ENCODE data around the gene NFAM1.

NFAM1 gene

DNA sequence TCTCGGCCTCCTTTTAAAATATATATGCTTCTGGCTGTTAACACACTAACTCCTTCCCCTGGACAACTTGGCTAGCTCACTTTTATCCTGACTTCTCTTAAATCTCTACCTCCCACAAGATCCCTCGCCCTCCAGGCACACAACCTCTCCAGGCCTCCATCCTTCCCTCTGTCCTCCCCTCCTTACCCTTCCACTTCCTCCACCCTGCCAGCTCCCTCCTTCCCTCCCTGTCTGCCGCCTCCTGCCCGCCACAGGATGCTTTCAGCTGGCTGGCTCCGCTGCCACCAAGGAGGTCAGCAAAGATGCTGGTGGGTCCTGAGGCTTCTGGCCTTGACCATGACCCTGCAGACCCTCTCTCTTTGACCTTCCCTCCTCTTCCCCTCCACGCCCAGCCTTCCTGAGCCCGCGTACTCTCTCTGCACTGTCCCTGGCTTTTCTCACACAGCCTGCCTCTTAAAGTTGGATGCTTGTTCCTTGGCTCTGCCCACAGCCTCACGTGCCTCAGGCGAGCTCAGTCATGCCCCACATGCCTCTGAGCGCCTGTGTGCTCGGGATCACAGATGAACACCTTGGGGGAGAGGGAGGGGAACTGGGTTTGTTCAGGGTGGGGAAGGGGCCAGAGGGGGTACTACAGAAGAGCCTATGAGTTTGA, 6.7 kb downstream of the NFAM1 start:
- Histone ChIP-seq H3K4me1 (ENCODE audit: control insufficient read depth, insufficient read depth, low read length) (no peaks in the 10 kb centered on the region), H3K9me3 (ENCODE audit: control insufficient read depth, insufficient read depth, low read depth, low read length) (no peaks in the 10 kb centered on the region), H3K4me3 (ENCODE audit: low read depth, low read length) (no peak overlapping the region), H3K36me3 (ENCODE audit: control insufficient read depth in 2 of 2, insufficient read depth in 1 of 2, low read length in 2 of 2) (no peaks in the 10 kb centered on the region), H3K27ac (ENCODE audit: extremely low read depth, low read depth, low read length) (no peak overlapping the region)
- TF ChIP-seq, protein P1, sequence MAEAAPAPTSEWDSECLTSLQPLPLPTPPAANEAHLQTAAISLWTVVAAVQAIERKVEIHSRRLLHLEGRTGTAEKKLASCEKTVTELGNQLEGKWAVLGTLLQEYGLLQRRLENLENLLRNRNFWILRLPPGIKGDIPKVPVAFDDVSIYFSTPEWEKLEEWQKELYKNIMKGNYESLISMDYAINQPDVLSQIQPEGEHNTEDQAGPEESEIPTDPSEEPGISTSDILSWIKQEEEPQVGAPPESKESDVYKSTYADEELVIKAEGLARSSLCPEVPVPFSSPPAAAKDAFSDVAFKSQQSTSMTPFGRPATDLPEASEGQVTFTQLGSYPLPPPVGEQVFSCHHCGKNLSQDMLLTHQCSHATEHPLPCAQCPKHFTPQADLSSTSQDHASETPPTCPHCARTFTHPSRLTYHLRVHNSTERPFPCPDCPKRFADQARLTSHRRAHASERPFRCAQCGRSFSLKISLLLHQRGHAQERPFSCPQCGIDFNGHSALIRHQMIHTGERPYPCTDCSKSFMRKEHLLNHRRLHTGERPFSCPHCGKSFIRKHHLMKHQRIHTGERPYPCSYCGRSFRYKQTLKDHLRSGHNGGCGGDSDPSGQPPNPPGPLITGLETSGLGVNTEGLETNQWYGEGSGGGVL (tag by site-specific recombination; IDR thresholded peaks at IDR 0.05): peak; percentile 70
- TF ChIP-seq ZNF677 (tag by site-specific recombination; IDR thresholded peaks at IDR 0.05) (no peak), ZNF548 (tag by site-specific recombination; IDR thresholded peaks at IDR 0.05) (0 out of 2 replicates have a peak, but pooled peaks have one; percentile 13), ZBTB17 (tag by site-specific recombination; IDR thresholded peaks at IDR 0.05) (peak; percentile 48; the same call in 1 of the 2 replicates), KLF10 (tag by site-specific recombination; IDR thresholded peaks at IDR 0.05) (no peak), ZBTB20 (tag by site-specific recombination; IDR thresholded peaks at IDR 0.05) (peak; percentile 77), ZNF366 (tag by site-specific recombination; conservative IDR thresholded peaks at IDR 0.05) (peak; percentile 35; the same call in 1 of the 2 replicates)
- CTCF ChIA-PET: interaction anchor here (0.8 to 1.3 kb wide), 3 partner anchors 13 to 334 kb away, joined by 3 to 4 read pairs (median 3); no protein-coding TSS in a partner anchor
- POLR2A ChIA-PET: no interaction called here

DNA sequence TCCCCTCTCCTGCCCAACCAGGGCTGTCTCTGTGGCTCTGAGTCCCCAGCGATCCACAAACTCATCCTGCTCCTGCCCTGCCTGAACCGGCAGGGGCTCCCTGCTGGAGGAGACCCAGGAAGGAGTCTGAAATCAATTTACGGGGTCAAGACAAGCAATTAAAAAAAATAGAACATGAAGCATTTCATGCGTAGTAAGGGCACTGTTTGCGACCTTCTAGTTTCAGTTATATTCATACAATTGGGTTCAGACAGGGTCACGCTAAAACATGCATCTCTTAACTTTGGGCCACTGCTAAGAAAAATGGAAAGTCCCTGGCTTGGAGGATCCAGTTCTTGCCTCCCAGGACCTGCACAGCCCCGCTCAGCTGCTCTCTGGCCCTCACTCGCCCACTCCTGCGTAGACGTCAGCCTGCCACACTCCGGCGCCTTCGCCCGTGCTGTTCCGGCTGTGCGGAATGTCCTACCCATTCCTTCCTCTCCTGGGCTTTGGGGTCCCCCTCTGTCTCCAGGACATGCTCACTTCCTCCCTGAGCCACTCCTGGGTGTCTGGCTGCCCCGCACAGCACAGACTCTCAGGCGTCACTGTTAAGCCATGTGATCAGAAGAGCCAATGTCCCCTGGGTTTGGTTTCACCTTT, 12.8 kb downstream of the NFAM1 start:
- H3K4me3 ChIP-seq (ENCODE audit: low read depth, low read length): no peak overlapping the region
- POLR2A ChIA-PET: interaction anchor here (0.6 kb wide), 1 partner anchor 92 kb away, joined by 3 read pairs; no protein-coding TSS in a partner anchor
- no peaks in the 10 kb centered on the region for H3K36me3 ChIP-seq (ENCODE audit: control insufficient read depth in 2 of 2, insufficient read depth in 1 of 2, low read length in 2 of 2)
- CTCF ChIA-PET: interaction anchor here (0.6 to 0.7 kb wide), 3 partner anchors 91 to 327 kb away, joined by 3 read pairs; no protein-coding TSS in a partner anchor
- no peaks in the 10 kb centered on the region for H3K9me3 ChIP-seq (ENCODE audit: control insufficient read depth, insufficient read depth, low read depth, low read length)
- no peak overlapping the region for H3K27ac ChIP-seq (ENCODE audit: extremely low read depth, low read depth, low read length)
- H3K4me1 ChIP-seq (ENCODE audit: control insufficient read depth, insufficient read depth, low read length): no peaks in the 10 kb centered on the region
- TF ChIP-seq, protein P2, sequence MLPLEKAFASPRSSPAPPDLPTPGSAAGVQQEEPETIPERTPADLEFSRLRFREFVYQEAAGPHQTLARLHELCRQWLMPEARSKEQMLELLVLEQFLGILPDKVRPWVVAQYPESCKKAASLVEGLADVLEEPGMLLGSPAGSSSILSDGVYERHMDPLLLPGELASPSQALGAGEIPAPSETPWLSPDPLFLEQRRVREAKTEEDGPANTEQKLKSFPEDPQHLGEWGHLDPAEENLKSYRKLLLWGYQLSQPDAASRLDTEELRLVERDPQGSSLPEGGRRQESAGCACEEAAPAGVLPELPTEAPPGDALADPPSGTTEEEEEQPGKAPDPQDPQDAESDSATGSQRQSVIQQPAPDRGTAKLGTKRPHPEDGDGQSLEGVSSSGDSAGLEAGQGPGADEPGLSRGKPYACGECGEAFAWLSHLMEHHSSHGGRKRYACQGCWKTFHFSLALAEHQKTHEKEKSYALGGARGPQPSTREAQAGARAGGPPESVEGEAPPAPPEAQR (tag by site-specific recombination; IDR thresholded peaks at IDR 0.05): no peak
- TF ChIP-seq ZNF48 (tag by site-specific recombination; IDR thresholded peaks at IDR 0.05) (no peak), ZNF302 (tag by site-specific recombination; IDR thresholded peaks at IDR 0.05; ENCODE audit: low read depth) (no peak), ZBTB21 (tag by site-specific recombination; IDR thresholded peaks at IDR 0.05) (no peak), ZNF19 (tag by site-specific recombination; IDR thresholded peaks at IDR 0.05; ENCODE audit: low read depth) (no peak), ZNF670 (tag by site-specific recombination; IDR thresholded peaks at IDR 0.05; ENCODE audit: low read depth) (no peak), ZNF175 (tag by site-specific recombination; IDR thresholded peaks at IDR 0.05) (no peak), GFI1B (tag by site-specific recombination; IDR thresholded peaks at IDR 0.05) (no peak), ZNF266 (tag by site-specific recombination; IDR thresholded peaks at IDR 0.05; ENCODE audit: low read depth) (no peak), ZNF76 (tag by site-specific recombination; IDR thresholded peaks at IDR 0.05; ENCODE audit: borderline replicate concordance, low read depth) (no peak), ZBTB1 (tag by site-specific recombination; IDR thresholded peaks at IDR 0.05) (no peak), ZNF335 (tag by site-specific recombination; conservative IDR thresholded peaks at IDR 0.05) (no peak), ZFP37 (tag by site-specific recombination; IDR thresholded peaks at IDR 0.05) (no peak)
- TF ChIP-seq, protein P3, sequence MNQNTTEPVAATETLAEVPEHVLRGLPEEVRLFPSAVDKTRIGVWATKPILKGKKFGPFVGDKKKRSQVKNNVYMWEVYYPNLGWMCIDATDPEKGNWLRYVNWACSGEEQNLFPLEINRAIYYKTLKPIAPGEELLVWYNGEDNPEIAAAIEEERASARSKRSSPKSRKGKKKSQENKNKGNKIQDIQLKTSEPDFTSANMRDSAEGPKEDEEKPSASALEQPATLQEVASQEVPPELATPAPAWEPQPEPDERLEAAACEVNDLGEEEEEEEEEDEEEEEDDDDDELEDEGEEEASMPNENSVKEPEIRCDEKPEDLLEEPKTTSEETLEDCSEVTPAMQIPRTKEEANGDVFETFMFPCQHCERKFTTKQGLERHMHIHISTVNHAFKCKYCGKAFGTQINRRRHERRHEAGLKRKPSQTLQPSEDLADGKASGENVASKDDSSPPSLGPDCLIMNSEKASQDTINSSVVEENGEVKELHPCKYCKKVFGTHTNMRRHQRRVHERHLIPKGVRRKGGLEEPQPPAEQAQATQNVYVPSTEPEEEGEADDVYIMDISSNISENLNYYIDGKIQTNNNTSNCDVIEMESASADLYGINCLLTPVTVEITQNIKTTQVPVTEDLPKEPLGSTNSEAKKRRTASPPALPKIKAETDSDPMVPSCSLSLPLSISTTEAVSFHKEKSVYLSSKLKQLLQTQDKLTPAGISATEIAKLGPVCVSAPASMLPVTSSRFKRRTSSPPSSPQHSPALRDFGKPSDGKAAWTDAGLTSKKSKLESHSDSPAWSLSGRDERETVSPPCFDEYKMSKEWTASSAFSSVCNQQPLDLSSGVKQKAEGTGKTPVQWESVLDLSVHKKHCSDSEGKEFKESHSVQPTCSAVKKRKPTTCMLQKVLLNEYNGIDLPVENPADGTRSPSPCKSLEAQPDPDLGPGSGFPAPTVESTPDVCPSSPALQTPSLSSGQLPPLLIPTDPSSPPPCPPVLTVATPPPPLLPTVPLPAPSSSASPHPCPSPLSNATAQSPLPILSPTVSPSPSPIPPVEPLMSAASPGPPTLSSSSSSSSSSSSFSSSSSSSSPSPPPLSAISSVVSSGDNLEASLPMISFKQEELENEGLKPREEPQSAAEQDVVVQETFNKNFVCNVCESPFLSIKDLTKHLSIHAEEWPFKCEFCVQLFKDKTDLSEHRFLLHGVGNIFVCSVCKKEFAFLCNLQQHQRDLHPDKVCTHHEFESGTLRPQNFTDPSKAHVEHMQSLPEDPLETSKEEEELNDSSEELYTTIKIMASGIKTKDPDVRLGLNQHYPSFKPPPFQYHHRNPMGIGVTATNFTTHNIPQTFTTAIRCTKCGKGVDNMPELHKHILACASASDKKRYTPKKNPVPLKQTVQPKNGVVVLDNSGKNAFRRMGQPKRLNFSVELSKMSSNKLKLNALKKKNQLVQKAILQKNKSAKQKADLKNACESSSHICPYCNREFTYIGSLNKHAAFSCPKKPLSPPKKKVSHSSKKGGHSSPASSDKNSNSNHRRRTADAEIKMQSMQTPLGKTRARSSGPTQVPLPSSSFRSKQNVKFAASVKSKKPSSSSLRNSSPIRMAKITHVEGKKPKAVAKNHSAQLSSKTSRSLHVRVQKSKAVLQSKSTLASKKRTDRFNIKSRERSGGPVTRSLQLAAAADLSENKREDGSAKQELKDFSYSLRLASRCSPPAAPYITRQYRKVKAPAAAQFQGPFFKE (tag by site-specific recombination; IDR thresholded peaks at IDR 0.05; ENCODE audit: borderline replicate concordance): no peak
- TF ChIP-seq, protein P4, sequence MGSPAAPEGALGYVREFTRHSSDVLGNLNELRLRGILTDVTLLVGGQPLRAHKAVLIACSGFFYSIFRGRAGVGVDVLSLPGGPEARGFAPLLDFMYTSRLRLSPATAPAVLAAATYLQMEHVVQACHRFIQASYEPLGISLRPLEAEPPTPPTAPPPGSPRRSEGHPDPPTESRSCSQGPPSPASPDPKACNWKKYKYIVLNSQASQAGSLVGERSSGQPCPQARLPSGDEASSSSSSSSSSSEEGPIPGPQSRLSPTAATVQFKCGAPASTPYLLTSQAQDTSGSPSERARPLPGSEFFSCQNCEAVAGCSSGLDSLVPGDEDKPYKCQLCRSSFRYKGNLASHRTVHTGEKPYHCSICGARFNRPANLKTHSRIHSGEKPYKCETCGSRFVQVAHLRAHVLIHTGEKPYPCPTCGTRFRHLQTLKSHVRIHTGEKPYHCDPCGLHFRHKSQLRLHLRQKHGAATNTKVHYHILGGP (tag by site-specific recombination; IDR thresholded peaks at IDR 0.05): no peak

All from HEK293 (cell line).